GM19238 (cell line): ENCODE data around the gene CACNA1D.
A peak's percentile ranks its signal among the peaks of the same experiment; 100 is the strongest.

Experiments used
- DNase-seq: peaks from one replicate; pipeline ENCODE4 v3.0.0; 2011; ENCODE audit warnings: low spot score; ENCODE audit not compliant: insufficient read length

Gene CACNA1D

GRCh38 chr3:53709860-53710674 is 215.7 kb downstream of the CACNA1D start:
- DNase-seq, result peak; percentile 59

- DNase-seq, result no peak
Observed at GRCh38 chr3:53711387-53711786, 217.0 kb downstream of the CACNA1D start.

GRCh38 chr3:53712817-53713388 is 218.5 kb downstream of the CACNA1D start:
- DNase-seq, result no peak

GRCh38 chr3:53713626-53714025 is 219.2 kb downstream of the CACNA1D start:
- no peak for DNase-seq

- no peak for DNase-seq
Observed at GRCh38 chr3:53715815-53716483, 221.5 kb downstream of the CACNA1D start.

- DNase-seq, result no peak
Observed at GRCh38 chr3:53716998-53717397, 222.6 kb downstream of the CACNA1D start.

- DNase-seq, result no peak
Observed at GRCh38 chr3:53718462-53718861, 224.1 kb downstream of the CACNA1D start.

GRCh38 chr3:53719796-53720195 is 225.4 kb downstream of the CACNA1D start:
- no peak for DNase-seq

- DNase-seq, result no peak
Observed at GRCh38 chr3:53721187-53722119, 227.0 kb downstream of the CACNA1D start.

- no peak for DNase-seq
Observed at GRCh38 chr3:53724566-53724965, 230.2 kb downstream of the CACNA1D start.

- DNase-seq, result no peak
Observed at GRCh38 chr3:53725387-53725995, 231.1 kb downstream of the CACNA1D start.

- no peak for DNase-seq
Observed at GRCh38 chr3:53726643-53727042, 232.2 kb downstream of the CACNA1D start.

GRCh38 chr3:53728606-53729005 is 234.2 kb downstream of the CACNA1D start:
- DNase-seq, result no peak

GRCh38 chr3:53729159-53729558 is 234.7 kb downstream of the CACNA1D start:
- DNase-seq, result no peak

- no peak for DNase-seq
Observed at GRCh38 chr3:53729618-53730017, 235.2 kb downstream of the CACNA1D start.

- DNase-seq, result no peak
Observed at GRCh38 chr3:53730576-53730975, 236.2 kb downstream of the CACNA1D start.

GRCh38 chr3:53731934-53732624 is 237.7 kb downstream of the CACNA1D start:
- no peak for DNase-seq

- DNase-seq, result no peak
Observed at GRCh38 chr3:53733446-53733845, 239.0 kb downstream of the CACNA1D start.

GRCh38 chr3:53739966-53740365 is 245.6 kb downstream of the CACNA1D start:
- DNase-seq, result no peak

- no peak for DNase-seq
Observed at GRCh38 chr3:53740956-53741355, 246.5 kb downstream of the CACNA1D start.
